RWPE1 (cell line): ENCODE measurements around the gene ZFAND3.

Experiments used
- CTCF ChIA-PET: fragments of 350-600 bp; sonication (Branson Sonifier 250); formaldehyde crosslinking; extraction: SDS; loops from one replicate; lab custom pipeline; 2021; lab: Yijun Ruan, JAX
- POLR2A ChIA-PET: fragments of 400-600 bp; formaldehyde crosslinking; extraction: SDS; loops from one replicate; lab custom pipeline; 2020; ENCODE audit warnings: antibody characterized with exemption; ENCODE audit not compliant: low non-redundant PET; lab: Yijun Ruan, JAX
- DNase-seq: peaks from one replicate; pipeline ENCODE4 v3.0.0; 2012; ENCODE audit warnings: low spot score
- H3K27ac ChIP-seq: fragments of 450-650 bp; 2 replicates; pipeline ENCODE4 v1.5.1; 2017
- TF ChIP-seq, protein P1 (sequence below): fragments of 450-650 bp; conservative IDR thresholded peaks from 2 replicates; pipeline ENCODE4 v1.5.1; 2017; ENCODE audit warnings: low read depth, mild to moderate bottlenecking

ZFAND3 gene

DNA sequence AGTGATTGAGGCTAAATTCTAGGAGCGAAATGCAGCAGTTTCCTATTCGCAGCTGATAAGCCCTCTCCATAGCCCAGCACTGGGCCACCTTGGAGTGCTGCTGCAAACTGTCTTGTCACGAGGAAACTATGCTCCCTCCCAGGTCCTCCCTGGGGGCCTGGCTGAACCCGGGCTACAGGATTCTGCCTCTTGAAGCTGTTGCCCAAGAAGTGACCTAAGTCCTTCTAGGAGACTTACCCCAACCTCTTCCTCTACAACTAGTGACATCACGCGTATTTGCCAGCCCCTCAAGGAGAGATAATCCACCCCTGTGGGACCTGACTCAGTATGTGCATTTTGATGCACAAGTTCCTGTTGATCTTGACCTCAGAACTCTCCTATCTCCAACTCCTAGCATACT, 26.5 kb upstream of the ZFAND3 start:
- H3K27ac ChIP-seq = no peak overlapping the region
- no peak for DNase-seq
- CTCF ChIA-PET = interaction anchor here (0.7 kb wide), 1 partner anchor 68 kb away, joined by 3 read pairs; no protein-coding TSS in a partner anchor
- TF ChIP-seq, protein P1, sequence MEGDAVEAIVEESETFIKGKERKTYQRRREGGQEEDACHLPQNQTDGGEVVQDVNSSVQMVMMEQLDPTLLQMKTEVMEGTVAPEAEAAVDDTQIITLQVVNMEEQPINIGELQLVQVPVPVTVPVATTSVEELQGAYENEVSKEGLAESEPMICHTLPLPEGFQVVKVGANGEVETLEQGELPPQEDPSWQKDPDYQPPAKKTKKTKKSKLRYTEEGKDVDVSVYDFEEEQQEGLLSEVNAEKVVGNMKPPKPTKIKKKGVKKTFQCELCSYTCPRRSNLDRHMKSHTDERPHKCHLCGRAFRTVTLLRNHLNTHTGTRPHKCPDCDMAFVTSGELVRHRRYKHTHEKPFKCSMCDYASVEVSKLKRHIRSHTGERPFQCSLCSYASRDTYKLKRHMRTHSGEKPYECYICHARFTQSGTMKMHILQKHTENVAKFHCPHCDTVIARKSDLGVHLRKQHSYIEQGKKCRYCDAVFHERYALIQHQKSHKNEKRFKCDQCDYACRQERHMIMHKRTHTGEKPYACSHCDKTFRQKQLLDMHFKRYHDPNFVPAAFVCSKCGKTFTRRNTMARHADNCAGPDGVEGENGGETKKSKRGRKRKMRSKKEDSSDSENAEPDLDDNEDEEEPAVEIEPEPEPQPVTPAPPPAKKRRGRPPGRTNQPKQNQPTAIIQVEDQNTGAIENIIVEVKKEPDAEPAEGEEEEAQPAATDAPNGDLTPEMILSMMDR = no peak
- POLR2A ChIA-PET = no interaction called here

DNA sequence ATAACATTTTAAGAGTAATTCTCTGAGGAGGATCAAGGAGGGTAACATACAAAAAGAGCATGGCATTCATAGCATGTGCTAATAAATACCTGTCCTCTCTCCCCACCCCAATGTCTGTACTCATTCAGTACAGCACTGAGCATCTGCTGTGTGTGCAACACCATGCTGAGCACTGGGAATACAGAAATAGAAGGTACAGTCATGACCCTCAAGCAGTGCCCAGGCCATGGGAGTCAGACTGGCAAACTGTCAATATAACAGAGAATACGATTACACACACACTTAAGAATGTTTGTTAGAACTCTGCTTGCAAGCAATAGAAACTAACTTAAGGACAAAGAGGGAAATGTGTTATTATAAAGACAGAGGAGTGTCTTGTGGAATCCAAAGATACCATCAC, 24.7 kb upstream of the ZFAND3 start:
- ChIA-PET CTCF (interaction anchor here (0.6 kb wide), 1 partner anchor 14 kb away, joined by 3 read pairs; no protein-coding TSS in a partner anchor), POLR2A (no interaction called here)
- DNase-seq = no peak
- TF ChIP-seq, protein P1 = no peak
- H3K27ac ChIP-seq = no peak overlapping the region

DNA sequence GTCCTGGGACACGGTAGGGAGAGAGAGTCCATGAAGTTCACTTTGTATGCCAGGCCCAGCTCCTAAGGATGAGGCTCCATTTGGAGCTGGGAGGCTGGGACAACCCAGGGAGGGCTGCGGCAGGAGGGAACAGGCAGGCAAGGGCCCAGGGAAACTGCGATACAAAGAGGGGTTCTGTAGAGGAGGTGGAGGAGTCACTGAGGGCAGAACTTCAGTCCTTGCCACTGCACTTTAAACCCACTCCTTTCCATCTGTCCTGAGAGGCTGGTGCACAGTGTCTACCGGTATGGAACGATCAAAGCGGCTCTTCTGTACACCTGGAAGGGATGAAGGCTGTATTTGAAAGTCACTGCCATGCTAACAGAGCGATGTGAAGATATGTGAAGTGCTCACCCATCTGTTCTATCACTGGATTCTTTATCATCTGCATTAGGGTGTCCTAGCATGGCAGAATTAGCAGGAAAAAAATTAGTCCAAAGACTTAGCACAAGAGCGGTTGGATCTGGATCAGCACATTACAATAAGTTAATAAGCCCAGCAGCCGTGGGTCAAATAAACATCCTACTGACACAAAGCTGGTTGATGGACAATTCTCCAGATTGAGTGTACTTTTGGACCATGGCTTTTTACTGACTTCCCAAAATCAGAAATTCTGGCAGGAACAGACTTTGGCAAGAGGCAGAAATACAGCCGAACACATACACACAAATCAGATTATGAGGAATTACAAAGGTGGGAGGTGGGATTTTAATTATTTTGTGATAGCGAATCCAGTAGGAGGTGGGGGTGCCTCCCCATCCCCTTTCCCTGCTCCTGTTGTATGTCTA, 20.9 kb upstream of the ZFAND3 start:
- TF ChIP-seq, protein P1 = no peak
- no peak for DNase-seq
- ChIA-PET CTCF (no interaction called here), POLR2A (no interaction called here)
- H3K27ac ChIP-seq = no peak overlapping the region

DNA sequence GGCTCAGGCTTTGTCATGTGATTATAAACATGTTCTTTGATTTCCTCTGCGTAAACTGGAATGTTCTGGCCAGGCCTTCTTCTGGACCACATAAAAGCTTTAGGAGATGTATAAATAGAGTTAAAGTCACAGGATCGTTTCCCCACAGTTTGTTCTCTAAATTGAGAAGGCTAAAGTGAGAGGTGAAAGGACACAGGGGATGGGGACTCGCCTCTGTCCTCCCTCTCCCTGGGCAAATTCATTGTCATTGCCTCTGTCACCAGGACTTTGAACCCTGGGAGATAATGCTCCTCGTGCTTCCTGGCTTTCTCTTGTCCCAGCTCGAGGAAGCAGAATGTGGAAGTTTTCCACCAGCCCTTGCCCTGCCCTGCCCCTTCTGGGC, 20.3 kb upstream of the ZFAND3 start:
- ChIA-PET CTCF (no interaction called here), POLR2A (no interaction called here)
- DNase-seq = no peak
- TF ChIP-seq, protein P1 = no peak
- H3K27ac ChIP-seq = no peak overlapping the region

DNA sequence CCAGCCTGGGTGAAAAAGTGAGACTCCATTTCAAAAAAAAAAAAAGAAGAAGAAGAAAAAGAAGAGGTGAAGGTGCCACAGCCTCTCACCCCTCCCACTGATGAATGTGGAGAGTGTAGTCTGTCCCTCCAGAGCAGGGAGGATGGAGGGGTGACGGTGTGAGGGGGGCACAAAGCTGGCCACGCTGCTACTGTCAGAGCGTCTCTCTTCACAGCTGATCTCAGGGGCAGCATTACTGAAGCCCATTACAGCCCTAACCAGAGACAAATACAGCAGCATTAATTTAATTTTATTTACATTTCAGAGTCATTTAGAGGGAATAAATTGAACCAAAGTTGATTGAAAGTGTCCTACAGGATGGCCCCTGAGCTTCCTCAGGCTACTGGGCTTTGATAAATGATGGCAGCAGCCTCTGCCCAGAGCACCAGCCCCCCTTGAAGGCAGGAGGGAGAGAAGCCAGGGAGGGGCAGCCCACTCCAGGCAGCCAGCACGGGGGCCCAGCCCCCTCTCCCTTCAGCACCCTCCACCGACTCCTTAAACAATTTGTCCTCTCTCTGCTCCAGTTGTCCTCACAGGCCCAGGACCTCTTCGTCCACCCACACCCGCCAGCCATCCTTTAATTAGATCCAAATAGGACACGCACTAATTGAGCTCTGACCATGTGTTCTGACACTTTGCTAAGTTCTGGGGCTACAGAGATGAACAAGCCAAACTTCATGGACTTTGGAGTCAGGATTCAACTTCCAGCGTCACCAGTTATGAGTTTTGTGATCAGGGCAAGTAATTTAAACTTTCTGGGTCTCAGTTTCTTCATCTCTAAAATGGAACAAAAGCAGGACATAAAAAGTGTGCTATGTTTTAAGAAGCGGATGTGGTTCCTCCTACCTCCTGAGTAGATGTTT, 18.6 kb upstream of the ZFAND3 start:
- no peak for DNase-seq
- POLR2A ChIA-PET = no interaction called here
- TF ChIP-seq, protein P1 = no peak
- no peak overlapping the region for H3K27ac ChIP-seq
- CTCF ChIA-PET = interaction anchor here (0.7 to 1.1 kb wide), 2 partner anchors 10 to 1369 kb away, joined by 3 to 4 read pairs; no protein-coding TSS in a partner anchor

DNA sequence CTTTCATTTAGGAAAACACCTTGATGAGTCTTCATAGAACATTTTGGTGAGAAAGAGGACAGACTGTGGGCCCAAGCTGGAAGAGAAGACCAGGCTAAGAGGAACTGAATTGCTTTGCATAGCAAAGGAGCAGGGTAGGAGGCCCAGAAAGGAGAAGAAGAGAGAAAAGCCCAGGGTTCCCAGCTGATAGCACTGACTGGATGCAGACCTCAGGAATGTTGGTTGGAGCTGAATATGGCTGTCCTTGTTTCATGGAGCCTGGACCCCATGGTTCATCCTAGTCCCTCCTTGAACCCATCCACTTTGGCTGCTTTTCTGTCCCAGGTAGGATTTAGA, 18.0 kb upstream of the ZFAND3 start:
- ChIA-PET POLR2A (no interaction called here), CTCF (interaction anchor here (1.1 kb wide), 1 partner anchor 10 kb away, joined by 4 read pairs; no protein-coding TSS in a partner anchor)
- TF ChIP-seq, protein P1 = no peak
- H3K27ac ChIP-seq = no peak overlapping the region
- no peak for DNase-seq
